ENCODE results near the gene EXD3. TPM values are rescaled to one million over a fixed set of nuclear protein-coding genes. Genes with fewer than 3 reads are reported as not detected.
"Not testable (repeated sequence)": the region's sequence is repeated elsewhere in the genome, so short reads cannot be mapped to it uniquely, and the experiment has no call there.

The EXD3 gene
- total RNA-seq, 1 donor from 2014 or later = 9.2 TPM

GRCh38 chr9:137453643-137454081 lies 30.7 kb upstream of the EXD3 start:
- TF ChIP-seq CTCF (IDR thresholded peaks at IDR 0.05; ENCODE audit: borderline replicate concordance) = no peak
- intact Hi-C loops (cut with micrococcal nuclease) = no loop called here
- Histone ChIP-seq H3K4me1 (peaks cover 31% of the 10 kb centered on the region), H3K9me3 (replicated peaks) (no peaks in the 10 kb centered on the region), H3K4me3 (peak overlapping the region; percentile 57), H3K36me3 (peaks cover 24% of the 10 kb centered on the region), H3K27me3 (ENCODE audit: low read depth) (no peaks in the 10 kb centered on the region), H3K27ac (replicated peaks) (no peak overlapping the region)
- DNase-seq = peak; percentile 75

DNA sequence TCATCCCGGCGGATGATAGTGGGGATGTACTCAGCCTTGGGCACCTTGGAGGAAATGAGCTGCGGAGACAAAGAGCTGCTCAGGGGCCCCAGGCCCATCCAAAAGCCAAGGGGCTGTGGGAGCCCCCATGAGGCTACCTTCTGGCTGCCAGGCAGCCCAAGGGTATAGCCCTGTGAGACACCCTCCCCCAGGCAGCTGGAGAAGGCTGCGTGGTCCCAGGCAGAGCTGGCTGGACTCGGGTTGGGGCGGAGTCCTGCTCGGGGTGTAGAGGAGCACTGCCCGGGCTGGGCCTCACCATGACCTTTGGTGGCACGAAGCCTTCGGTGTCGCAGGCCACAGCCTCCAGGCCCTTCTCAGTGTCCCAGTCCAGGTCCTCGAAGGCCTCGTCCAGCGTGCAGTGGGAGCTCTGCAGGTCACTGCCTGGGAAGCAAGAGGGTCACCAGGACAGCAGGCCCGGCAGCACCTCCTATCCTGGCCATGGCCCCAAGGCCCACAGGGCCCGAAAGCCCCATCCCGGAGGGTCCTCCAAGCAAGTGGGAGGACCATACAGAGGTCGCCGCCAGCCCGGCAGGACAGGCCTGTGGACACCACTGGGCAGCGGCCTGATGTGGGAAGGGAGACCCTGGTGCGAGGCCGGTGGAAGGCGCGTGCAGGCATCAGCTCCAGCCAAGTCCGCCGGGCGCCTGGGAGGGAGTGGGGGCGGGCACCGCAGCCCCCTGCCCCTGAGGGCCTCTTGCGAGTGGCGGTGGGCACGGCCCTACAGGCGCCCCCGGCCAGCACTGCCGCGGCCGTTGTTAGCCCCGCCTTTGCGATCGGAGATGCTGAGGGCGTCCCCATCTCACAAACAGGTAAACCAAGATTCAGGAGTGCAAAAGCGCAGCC lies 30.0 kb upstream of the EXD3 start:
- Histone ChIP-seq H3K4me3 (peak overlapping the region; percentile 57), H3K9me3 (replicated peaks) (no peaks in the 10 kb centered on the region), H3K27me3 (ENCODE audit: low read depth) (no peaks in the 10 kb centered on the region), H3K36me3 (peaks cover 25% of the 10 kb centered on the region), H3K4me1 (peaks cover 25% of the 10 kb centered on the region), H3K27ac (replicated peaks) (no peak overlapping the region)
- intact Hi-C loops (cut with micrococcal nuclease) = no loop called here
- no peak for TF ChIP-seq CTCF (IDR thresholded peaks at IDR 0.05; ENCODE audit: borderline replicate concordance)
- DNase-seq = peak; percentile 23

DNA sequence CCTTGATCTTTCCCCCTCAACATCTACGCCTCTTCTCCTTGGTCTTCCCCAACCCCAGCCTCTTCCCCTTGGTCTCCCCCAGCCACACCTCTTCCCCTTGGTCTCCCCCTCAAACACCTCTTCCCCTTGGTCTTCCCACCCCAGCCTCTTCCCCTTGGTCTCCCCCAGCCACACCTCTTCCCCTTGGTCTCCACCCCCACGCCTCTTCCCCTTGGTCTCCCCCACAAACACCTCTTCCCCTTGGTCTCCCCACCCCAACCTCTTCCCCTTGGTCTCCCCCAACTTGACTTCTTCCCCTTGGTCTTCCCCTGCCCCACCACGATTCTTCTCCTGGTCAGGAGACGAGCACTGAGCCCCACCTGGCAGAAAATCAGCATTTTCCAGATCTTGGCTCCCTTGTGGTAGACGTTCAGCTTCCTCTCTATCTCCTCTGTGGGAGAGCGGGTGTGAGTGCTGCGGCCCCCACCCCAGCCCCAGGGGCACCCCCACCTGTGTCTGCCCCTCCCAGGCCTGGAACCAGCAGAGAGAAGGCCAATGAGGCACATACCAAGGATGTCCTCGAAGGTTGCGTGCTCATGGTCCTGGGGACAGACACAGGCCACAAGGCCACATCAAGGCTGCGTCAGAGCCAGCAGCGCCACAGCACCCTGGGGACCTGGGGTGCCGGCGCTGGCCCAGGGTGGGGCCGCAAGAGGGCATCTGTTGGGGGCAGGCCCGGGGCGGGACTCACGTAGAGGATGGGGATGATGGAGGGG lies 29.2 kb upstream of the EXD3 start:
- Histone ChIP-seq H3K27me3 (ENCODE audit: low read depth) (no peaks in the 10 kb centered on the region), H3K4me3 (no peak overlapping the region), H3K9me3 (replicated peaks) (no peaks in the 10 kb centered on the region), H3K27ac (replicated peaks) (no peak overlapping the region), H3K36me3 (peaks cover 22% of the 10 kb centered on the region), H3K4me1 (peaks cover 21% of the 10 kb centered on the region)
- intact Hi-C loops (cut with micrococcal nuclease) = no loop called here
- no peak for TF ChIP-seq CTCF (IDR thresholded peaks at IDR 0.05; ENCODE audit: borderline replicate concordance)
- peak; percentile 11 for DNase-seq

- H3K36me3 ChIP-seq = peaks cover 22% of the 10 kb centered on the region
- H3K4me1 ChIP-seq = peaks cover 21% of the 10 kb centered on the region
- DNase-seq; H3K27ac ChIP-seq (replicated peaks); H3K9me3 ChIP-seq (replicated peaks); H3K4me3 ChIP-seq; H3K27me3 ChIP-seq (ENCODE audit: low read depth); intact Hi-C loops (cut with micrococcal nuclease): not testable (repeated sequence)
These were observed 28.5 kb upstream of the EXD3 start for GRCh38 chr9:137451264-137452005.

DNA sequence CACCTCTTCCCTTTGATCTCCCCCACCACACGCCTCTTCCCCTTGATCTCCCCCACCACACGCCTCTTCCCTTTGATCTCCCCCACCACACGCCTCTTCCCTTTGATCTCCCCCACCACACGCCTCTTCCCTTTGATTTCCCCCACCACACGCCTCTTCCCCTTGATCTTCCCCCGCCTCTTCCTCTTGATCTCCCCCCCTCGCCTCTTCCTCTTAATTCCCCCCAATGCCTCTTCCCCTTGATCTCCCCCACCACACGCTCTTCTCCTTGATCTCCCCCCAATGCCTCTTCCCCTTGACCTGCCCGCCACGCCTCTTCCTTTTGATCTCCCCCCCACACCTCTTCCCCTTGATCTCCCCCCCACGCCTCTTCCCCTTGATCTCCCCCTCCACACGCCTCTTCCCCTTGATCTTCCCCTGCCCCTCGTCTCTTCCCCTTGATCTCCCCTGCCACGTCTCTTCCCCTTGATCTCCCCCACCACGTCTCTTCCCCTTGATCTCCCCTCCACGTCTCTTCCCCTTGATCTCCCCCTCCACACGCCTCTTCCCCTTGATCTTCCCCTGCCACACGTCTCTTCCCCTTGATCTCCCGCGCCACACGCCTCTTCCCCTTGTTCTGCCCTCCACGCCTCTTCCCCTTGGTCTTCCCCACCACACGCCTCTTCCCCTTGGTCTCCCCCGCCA lies 27.7 kb upstream of the EXD3 start:
- Histone ChIP-seq H3K36me3 (peaks cover 22% of the 10 kb centered on the region), H3K4me1 (peaks cover 21% of the 10 kb centered on the region)
- DNase-seq = peak; percentile 13
- H3K9me3 ChIP-seq (replicated peaks); H3K27ac ChIP-seq (replicated peaks); H3K27me3 ChIP-seq (ENCODE audit: low read depth); intact Hi-C loops (cut with micrococcal nuclease); H3K4me3 ChIP-seq: not testable (repeated sequence)

All from left ventricle myocardium inferior (tissue), 1 donor.